ENCODE data around the gene PDZD8. TPM values are rescaled to one million over a fixed set of nuclear protein-coding genes. Genes with fewer than 3 reads are reported as not detected.

PDZD8 gene, protein sequence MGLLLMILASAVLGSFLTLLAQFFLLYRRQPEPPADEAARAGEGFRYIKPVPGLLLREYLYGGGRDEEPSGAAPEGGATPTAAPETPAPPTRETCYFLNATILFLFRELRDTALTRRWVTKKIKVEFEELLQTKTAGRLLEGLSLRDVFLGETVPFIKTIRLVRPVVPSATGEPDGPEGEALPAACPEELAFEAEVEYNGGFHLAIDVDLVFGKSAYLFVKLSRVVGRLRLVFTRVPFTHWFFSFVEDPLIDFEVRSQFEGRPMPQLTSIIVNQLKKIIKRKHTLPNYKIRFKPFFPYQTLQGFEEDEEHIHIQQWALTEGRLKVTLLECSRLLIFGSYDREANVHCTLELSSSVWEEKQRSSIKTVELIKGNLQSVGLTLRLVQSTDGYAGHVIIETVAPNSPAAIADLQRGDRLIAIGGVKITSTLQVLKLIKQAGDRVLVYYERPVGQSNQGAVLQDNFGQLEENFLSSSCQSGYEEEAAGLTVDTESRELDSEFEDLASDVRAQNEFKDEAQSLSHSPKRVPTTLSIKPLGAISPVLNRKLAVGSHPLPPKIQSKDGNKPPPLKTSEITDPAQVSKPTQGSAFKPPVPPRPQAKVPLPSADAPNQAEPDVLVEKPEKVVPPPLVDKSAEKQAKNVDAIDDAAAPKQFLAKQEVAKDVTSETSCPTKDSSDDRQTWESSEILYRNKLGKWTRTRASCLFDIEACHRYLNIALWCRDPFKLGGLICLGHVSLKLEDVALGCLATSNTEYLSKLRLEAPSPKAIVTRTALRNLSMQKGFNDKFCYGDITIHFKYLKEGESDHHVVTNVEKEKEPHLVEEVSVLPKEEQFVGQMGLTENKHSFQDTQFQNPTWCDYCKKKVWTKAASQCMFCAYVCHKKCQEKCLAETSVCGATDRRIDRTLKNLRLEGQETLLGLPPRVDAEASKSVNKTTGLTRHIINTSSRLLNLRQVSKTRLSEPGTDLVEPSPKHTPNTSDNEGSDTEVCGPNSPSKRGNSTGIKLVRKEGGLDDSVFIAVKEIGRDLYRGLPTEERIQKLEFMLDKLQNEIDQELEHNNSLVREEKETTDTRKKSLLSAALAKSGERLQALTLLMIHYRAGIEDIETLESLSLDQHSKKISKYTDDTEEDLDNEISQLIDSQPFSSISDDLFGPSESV
- 5.7 and 10.8 TPM in 2 replicates for total RNA-seq (ENCODE audit: low replicate concordance)

DNA sequence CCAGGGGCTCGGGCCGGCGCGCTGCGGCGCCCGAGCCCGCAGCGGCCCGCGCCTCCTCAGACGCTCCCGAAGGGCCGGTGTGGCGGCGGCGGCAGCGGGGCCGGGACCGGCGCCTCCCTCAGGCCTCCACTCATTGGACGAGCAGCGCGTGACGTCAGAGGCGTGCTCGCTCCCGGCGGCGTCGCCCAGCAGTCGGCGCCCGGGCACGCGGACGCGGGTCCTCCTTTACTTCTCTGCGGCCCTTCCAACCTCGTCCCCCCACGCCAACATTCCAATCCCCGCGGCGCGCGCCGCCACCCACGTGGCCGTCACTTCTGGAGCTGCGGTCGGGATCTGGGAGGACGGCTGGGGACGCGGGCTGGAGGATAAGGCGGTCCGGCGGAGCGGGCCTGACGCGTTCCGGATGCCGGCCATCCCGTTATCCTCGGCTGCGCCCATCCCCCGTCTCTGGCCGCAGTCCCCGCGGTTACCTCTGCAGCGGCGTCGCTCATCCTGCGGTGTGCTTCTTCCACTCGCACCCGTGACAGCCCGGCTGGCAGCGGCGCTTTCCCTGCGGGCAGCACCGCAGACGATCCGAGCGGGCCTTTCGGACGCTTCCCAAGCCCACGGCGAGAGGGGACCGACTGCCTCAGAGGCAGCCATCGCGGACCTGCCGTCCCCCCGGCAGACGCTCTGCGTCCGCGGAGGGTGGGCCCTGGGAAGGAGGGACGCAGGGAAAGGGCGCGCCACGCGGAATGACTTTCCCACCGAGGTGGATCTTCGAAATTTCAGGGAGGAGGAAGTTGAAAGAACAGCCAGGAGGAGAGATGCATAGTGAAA is at the start of gene PDZD8:
TSS of gene PDZD8 (minus strand) at position 81 of the 819 bp plus-strand sequence. CDS start 213 bp downstream, outside the sequence.

DNA sequence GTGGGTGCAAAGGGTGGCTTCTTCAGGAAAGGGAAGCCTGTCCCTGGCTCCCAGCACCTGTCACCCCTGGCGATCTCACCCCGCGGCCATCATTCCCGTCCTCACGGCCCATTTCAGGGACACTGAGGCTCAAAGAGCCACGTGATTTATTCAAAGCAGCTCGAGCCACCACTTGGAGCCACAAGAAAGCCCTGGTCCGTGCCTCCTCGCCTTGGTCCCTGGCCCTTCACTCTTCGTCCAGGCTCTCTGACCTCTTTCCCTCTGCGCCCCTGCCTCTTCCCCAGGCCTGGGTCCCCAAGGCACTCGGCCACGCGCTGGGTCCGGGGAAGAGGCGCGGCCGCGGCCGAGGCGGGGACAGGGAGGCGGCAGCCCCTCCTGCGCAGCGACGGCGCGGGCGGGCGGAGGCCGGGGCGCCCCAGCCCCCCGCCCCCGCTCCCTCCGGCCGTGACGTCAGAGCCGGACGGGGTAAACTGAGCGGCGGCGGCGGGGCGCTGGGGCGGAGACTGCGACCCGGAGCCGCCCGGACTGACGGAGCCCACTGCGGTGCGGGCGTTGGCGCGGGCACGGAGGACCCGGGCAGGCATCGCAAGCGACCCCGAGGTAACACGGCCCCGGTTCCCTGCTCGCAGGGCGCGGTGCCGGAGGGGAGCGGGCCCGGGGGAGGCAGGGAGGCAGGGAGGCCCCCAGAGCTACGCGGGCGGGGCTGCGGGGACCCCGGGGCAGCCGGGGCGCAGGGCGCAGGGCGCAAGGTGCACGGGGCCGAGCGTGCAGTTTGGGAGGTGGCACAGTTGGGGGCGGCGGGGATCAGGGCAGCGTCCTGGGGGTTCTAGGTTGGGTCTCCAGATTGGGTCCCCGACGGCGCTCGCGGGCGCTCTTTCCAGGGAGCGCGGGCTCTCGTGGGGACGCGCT is 134.4 kb downstream of the PDZD8 start, which contains the start of gene SLC18A2:
TSS of gene SLC18A2 (plus strand) at position 494 of the 909 bp plus-strand sequence. CDS start 580 bp downstream, outside the sequence.

Other genes with a start within 250 kb of the PDZD8 start
- not detected in 2 replicates for gene VAX1, start 237.2 kb downstream of the PDZD8 start, total RNA-seq (ENCODE audit: low replicate concordance)
- gene KCNK18, start 178.0 kb downstream of the PDZD8 start, total RNA-seq (ENCODE audit: low replicate concordance): not detected in 2 replicates
- under 0.01 TPM in 1 of 2 replicates, not detected in the other for gene SLC18A2, start 134.3 kb downstream of the PDZD8 start, total RNA-seq (ENCODE audit: low replicate concordance)
- gene EMX2, start 167.3 kb upstream of the PDZD8 start, total RNA-seq (ENCODE audit: low replicate concordance): 0.08 and 4.1 TPM in 2 replicates

All from smooth muscle cell of the coronary artery (primary cell).